Measurements from ENCODE around the gene PCDHA1. TPM values are rescaled to one million over a fixed set of nuclear protein-coding genes. Genes with fewer than 3 reads are reported as not detected.

PCDHA1 gene
- total RNA-seq, 1 donor from 2014 or later = not detected

- Mint-ChIP-seq H3K27me3 (no peaks in the 10 kb centered on the region), H3K4me1 (ENCODE audit: unreplicated experiment) (peaks cover 44% of the 10 kb centered on the region), H3K36me3 (peaks cover 4% of the 10 kb centered on the region), H3K9me3 (no peaks in the 10 kb centered on the region), H3K4me3 (peak overlapping the region; percentile 9), H3K27ac (peak overlapping the region; percentile 80)
- no peak for DNase-seq (ENCODE audit: extremely low spot score, unreplicated experiment)
- TF ChIP-seq, protein P1, sequence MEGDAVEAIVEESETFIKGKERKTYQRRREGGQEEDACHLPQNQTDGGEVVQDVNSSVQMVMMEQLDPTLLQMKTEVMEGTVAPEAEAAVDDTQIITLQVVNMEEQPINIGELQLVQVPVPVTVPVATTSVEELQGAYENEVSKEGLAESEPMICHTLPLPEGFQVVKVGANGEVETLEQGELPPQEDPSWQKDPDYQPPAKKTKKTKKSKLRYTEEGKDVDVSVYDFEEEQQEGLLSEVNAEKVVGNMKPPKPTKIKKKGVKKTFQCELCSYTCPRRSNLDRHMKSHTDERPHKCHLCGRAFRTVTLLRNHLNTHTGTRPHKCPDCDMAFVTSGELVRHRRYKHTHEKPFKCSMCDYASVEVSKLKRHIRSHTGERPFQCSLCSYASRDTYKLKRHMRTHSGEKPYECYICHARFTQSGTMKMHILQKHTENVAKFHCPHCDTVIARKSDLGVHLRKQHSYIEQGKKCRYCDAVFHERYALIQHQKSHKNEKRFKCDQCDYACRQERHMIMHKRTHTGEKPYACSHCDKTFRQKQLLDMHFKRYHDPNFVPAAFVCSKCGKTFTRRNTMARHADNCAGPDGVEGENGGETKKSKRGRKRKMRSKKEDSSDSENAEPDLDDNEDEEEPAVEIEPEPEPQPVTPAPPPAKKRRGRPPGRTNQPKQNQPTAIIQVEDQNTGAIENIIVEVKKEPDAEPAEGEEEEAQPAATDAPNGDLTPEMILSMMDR (conservative IDR thresholded peaks at IDR 0.05) = no peak
Measured at GRCh38 chr5:140986117-140986521, 200.2 kb downstream of the PCDHA1 start.

GRCh38 chr5:140988100-140988499, 202.2 kb downstream of the PCDHA1 start:
- Mint-ChIP-seq H3K27ac (peak overlapping the region; percentile 93), H3K9me3 (no peaks in the 10 kb centered on the region), H3K4me1 (ENCODE audit: unreplicated experiment) (peaks cover 48% of the 10 kb centered on the region), H3K36me3 (no peaks in the 10 kb centered on the region), H3K4me3 (peak overlapping the region; percentile 85), H3K27me3 (no peaks in the 10 kb centered on the region)
- DNase-seq (ENCODE audit: extremely low spot score, unreplicated experiment) = no peak
- TF ChIP-seq, protein P1 (conservative IDR thresholded peaks at IDR 0.05) = no peak

DNA sequence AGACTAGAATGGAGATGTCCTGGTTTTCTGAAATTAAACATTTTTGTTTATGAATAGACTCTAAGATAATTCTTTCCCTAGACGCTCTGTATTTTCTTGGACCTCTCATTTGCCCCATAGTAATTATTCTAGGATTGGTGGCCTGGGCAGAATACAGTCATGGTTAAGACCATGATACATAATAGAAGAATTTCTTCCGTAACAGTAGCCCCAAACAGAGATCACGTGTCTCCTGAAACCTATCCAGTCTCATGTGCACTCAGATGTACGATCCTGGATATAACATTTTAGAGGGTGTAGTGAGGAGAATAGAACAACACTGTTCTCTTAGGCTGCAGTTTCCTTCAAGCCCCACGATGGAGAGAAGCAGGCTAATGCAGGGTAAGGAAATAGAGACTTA, 202.7 kb downstream of the PCDHA1 start:
- H3K4me1 Mint-ChIP-seq (ENCODE audit: unreplicated experiment) = peaks cover 48% of the 10 kb centered on the region
- TF ChIP-seq, protein P1 (conservative IDR thresholded peaks at IDR 0.05) = no peak
- peak overlapping the region; percentile 93 for H3K27ac Mint-ChIP-seq
- no peaks in the 10 kb centered on the region for H3K36me3 Mint-ChIP-seq
- H3K4me3 Mint-ChIP-seq = peak overlapping the region; percentile 85
- H3K9me3 Mint-ChIP-seq = no peaks in the 10 kb centered on the region
- H3K27me3 Mint-ChIP-seq = no peaks in the 10 kb centered on the region
- DNase-seq (ENCODE audit: extremely low spot score, unreplicated experiment) = no peak

GRCh38 chr5:140989254-140990020, 203.5 kb downstream of the PCDHA1 start:
- Mint-ChIP-seq H3K36me3 (no peaks in the 10 kb centered on the region), H3K9me3 (no peaks in the 10 kb centered on the region)

DNA sequence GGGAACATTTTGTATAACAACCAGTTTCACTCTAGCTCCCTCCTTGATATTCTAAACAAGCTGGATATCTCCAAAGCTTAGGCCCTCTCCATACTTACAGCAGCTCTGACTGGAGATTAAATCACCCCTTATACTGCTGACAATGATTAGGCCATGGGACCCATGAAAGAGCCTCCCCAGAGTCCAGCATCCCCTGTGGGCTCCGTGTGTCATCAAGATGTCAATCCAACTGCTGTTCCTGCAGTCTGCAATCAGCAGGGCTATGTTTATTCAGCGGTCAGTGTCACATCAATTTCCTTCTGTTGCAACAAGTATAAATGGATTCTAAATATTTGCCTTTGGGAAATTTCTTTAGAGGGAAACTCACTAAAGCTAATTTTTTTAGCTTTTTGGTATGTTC, 206.9 kb downstream of the PCDHA1 start:
- peaks cover 35% of the 10 kb centered on the region for H3K4me1 Mint-ChIP-seq (ENCODE audit: unreplicated experiment)
- DNase-seq (ENCODE audit: extremely low spot score, unreplicated experiment) = no peak
- no peaks in the 10 kb centered on the region for H3K9me3 Mint-ChIP-seq
- peak overlapping the region; percentile 38 for H3K27ac Mint-ChIP-seq
- H3K4me3 Mint-ChIP-seq = no peak overlapping the region
- peaks cover 4% of the 10 kb centered on the region for H3K36me3 Mint-ChIP-seq
- TF ChIP-seq, protein P1 (conservative IDR thresholded peaks at IDR 0.05) = no peak
- H3K27me3 Mint-ChIP-seq = no peaks in the 10 kb centered on the region

More at GRCh38 chr5:140989254-140990020, 203.5 kb downstream of the PCDHA1 start:
- Mint-ChIP-seq H3K4me3 (peak overlapping the region; percentile 85), H3K27ac (peak overlapping the region; percentile 93), H3K27me3 (no peaks in the 10 kb centered on the region), H3K4me1 (ENCODE audit: unreplicated experiment) (peaks cover 48% of the 10 kb centered on the region)
- DNase-seq (ENCODE audit: extremely low spot score, unreplicated experiment) = no peak
- TF ChIP-seq, protein P1 (conservative IDR thresholded peaks at IDR 0.05) = no peak

Data from type B pancreatic cell (in vitro differentiated cells).